Superior temporal gyrus (tissue), 1 donor: ENCODE data around the gene SBF1.

Experiments
- DNase-seq: peaks from one replicate; pipeline ENCODE4 v3.0.0-alpha.2; 2016; ENCODE audit errors: extremely low spot score

The SBF1 gene

GRCh38 chr22:50468626-50469025, 6.2 kb downstream of the SBF1 start:
- no peak for DNase-seq

GRCh38 chr22:50467773-50468440, 6.9 kb downstream of the SBF1 start:
- no peak for DNase-seq

DNA sequence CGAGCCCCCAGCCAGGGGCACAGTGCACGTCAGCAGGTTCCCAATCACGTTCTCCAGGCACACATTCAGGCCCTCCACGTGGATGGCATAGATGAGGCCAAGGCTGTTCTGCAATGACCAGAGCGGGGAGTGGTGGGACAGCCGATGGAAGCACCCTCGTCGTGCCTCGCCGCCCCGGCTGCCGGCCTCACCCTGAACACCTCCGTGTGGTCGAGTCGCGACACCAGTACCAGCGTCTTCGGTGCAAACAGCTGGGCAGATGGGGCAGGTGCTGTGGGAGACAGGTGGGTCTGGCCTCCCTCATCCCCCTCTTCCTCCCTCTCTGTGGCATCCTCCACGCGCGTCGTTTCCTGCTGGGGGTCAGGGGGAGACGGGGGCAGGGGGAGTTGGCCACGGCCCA, 7.5 kb downstream of the SBF1 start:
- no peak for DNase-seq

GRCh38 chr22:50465066-50465930, 9.5 kb downstream of the SBF1 start:
- DNase-seq, result no peak

- DNase-seq, result no peak
Observed at GRCh38 chr22:50464451-50464850, 10.4 kb downstream of the SBF1 start.

- DNase-seq, result no peak
Observed at GRCh38 chr22:50463188-50463900, 11.5 kb downstream of the SBF1 start.

GRCh38 chr22:50461979-50462540, 12.8 kb downstream of the SBF1 start:
- no peak for DNase-seq

DNA sequence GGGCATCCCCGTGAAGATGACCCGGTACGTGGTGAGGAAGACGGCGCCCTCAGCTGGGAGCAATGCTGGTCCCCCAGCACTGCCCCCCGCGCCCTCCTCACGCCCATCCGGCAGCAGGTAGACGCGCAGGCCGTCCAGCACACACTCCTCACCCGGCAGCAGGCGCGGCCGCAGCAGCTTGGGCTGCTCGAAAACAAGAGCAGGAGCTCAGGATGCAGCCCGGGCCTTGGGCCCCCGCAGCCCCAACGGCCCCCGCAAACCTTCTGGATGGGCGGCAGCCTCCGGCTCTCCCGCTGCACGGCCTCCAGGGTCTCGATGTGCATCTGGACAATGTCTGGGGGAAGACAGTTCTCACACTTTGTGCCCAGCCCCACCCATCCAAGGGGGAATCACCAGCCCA, 13.3 kb downstream of the SBF1 start:
- no peak for DNase-seq

DNA sequence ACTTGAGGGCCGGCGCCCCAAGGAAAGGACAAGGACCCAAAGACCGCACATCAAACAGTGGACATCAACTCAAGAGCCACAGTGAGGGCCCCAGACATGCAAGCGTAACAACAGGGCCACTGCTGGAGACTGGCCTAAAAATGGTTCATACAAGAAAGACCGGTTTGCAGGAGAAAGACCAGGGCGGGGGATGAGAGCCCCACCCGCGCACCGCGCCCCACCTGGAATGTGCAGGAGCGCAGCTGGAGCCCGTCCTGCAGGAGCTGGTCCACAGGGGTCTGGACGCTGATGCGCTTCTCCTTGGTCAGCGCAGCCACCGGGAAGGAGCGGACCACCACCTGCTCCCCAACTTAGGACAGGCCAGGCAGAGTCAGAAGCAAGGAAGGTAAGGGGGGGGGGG, 13.9 kb downstream of the SBF1 start:
- DNase-seq, result no peak

DNA sequence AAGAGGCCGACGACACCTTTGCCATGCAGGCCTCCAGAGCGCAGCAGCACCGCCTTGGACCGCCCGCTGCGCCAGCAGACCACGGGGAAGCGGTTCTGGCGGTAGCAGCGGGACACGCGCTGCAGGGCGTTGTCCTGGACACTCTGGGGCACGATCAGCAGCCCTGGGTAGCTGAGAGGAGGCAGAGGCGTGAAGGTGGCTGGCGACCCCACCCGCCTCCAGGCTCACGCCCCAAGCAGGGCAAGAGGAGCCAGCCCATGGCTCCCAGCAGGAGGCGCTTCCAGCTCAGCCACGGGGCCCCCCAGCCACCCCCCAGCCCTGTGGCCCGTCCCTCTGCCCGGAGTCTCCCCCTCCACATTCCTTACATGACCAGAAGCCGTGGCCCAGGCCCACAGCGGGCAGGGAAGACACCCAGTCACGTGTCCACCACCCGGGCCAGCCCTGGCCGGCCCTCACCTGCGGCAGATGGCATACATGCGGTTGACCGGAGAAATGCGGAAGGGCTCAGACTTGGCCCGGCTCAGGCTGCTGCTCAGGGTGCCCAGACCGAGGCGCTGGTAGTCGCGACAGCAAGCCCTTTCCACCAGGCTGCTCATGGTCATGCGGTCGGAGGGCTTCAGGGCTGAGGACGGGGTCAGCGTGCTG, 15.2 kb downstream of the SBF1 start:
- DNase-seq, result no peak

DNA sequence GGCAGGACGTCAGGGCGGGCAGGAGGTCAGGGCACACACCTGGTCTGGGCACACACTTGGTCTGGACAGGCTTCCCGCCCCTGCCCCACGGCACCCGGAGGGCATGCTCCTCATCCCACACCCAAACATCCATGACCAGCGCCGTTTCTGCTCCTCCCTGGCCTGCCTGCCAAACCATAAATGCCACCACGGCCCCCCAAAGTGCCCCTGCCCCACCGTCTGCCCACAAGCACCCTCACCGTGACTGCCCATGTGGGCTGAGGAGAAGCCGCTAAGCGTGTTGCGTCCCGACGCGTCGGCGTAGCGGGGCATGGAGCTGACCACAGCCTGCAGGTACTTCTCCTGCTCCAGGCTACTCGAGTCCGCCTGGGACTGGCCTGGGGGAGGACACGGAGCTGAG, 15.8 kb downstream of the SBF1 start:
- no peak for DNase-seq

- no peak for DNase-seq
Observed at GRCh38 chr22:50456466-50457234, 18.2 kb downstream of the SBF1 start.

GRCh38 chr22:50456026-50456425, 18.8 kb downstream of the SBF1 start:
- no peak for DNase-seq

- DNase-seq, result no peak
Observed at GRCh38 chr22:50455201-50455600, 19.6 kb downstream of the SBF1 start.

DNA sequence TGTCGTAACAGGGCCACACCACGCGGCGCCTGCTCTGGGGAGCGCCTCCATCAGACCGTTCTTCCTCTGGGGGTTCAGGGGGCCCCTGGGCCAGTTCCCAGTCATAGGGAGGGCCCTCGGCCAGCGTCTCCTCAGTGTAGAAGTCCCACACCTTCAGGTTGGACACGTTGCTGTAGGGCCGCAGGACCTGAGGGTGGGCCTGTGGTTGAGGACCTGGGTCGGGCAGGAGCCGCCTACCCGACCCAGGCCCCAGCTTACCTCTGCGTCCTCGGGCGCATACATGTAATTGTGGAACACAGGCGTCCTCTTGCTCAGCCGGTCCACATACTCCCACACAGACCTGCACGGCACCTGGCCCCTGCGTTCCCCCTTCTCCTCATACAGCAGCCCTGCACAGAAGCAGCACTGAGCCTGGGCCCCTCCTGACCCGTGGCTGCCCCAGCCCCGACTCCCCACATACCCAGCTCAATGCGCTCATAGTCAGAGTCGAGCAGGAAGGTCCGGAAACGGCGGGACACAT, 20.2 kb downstream of the SBF1 start:
- no peak for DNase-seq

DNA sequence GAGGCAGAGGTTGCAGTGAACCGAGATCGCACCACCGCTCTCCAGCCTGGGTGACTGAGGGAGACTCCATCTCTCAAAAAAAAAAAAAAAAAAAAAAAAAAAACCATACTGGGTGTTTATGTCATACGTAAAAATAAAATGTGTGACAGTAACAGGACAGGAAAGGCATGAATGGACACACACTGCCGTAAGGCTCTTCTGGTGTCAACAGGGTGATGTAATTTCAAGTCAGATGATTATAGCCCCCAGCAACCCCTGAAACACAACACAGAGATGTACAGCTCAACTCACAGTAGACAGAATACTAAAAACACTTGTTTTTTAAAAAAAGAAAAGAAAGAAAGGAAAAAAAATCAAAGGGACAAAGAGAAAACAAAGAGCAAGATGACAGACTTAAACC, 22.2 kb downstream of the SBF1 start:
- DNase-seq, result no peak

DNA sequence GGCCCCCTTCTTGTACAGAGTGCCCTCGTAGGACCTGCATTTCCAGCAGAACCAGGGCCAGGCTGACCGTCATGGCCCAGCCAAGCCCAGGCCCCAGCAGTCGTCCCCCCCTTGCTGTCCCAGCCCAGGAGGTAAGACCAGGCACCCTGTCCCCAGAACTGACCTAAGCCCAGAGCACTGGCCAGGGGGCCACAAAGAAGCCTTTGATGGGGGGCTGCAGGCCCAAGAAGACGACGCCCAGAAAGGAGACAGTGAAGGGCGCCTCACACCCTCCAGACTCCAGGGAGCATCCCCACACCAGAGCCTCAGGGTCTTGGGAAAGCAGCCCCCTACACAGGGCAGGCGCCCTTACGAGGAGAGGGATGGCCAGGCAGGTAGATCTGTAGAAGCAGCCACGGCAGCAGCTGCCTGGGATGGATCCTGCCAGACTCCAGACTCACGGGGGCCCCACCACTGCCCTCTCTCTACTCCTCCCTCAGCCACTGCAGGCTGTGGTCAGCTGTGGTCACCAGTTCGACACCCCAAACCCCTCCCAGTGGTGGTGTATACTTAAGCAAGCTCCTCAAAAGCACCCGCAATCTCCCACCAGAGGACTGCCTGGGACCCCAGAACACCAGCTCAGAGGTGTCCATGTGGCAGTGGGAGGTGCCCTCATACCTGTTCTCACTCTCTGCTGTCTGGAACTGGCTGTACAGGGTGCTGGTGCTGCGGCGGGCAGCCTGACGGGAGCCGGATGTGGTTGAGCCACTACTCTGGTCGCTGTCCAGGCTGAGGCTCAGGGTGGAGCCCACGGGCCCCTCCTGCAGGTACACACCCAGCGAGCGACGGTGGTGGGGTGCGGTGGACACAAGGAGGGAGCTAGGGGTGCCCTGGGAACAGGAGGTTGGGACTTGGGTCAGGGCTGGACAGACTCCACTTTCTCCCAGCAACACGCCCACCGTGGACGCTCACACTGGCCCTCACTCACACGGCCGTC, 27.0 kb downstream of the SBF1 start:
- no peak for DNase-seq

DNA sequence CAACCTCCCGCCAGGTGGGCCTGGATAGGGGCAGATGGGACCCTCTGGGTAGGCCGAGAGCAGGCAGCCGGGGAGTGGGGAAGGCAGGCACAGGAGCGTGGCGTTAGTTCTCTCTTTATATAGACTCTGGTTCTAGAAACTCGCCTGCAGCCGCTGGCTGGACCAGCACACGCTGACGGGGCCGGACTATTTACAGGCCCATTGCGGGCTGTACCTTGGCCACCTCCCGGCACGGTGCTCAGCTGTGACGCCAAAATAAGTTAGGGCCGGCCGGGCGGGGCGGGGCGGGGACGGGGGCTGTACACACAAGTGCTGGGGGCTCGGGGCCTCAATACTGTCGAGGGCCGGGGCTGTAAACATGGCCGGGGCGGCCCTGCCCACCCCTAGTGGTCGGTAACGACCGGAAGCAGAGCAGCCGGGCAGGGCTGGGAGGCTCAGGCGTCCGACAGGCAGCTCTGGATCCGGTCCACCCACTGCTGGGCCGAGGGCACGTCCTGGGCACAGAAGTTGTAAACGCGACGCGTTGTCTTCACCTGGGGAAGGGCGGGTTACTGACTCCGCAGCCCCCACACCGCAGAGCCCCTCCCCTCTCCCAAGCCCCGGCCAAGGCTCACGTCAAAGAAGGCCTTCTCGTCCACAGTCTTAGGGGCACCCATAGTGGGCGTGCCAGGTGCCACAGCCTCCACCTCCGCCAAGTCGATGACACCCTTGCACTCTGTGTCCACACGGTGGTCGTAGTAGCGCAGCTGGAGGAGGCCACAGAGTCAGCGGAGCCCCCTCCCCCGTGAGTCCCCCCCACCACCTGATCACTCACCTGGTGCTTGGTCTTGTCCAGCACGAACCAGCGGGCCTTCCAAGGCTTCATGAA, 27.9 kb downstream of the SBF1 start:
- no peak for DNase-seq
